ENCODE data around the gene SKAP2. TPM values are rescaled to one million over a fixed set of nuclear protein-coding genes. Genes with fewer than 3 reads are reported as not detected.

SKAP2 gene
- polyA plus RNA-seq, 2 of the 4 experiments (the other 2 are of a cell fraction), result 18.7 to 23.0 TPM

- FAIRE-seq (peak; percentile 7), DNase-seq (ENCODE audit: low read depth in 1 of 2, low spot score in 1 of 2) (peak in 1 of 2 experiments; percentile 23), ATAC-seq (peak in 1 of 2 experiments; percentile 63; a peak in 3 of 6 replicates)
- WGBS (ENCODE audit: missing lambda C conversion rate), result 32% methylated on average over 3 of the region's 3 CpGs
- ChIA-PET POLR2A (interaction anchor here (1.1 kb wide), 1 partner anchor 475 kb away, joined by 3 read pairs; the partner anchor contains the start of gene HOXA7), CTCF (interaction anchor here (0.8 to 5.9 kb wide), 32 partner anchors 10 to 788 kb away, joined by 3 to 65 read pairs (median 6); partner anchors contain the start of genes HOXA1, HOXA5 and HOXA6)
- Histone ChIP-seq H3K4me2 (no peak overlapping the region), H3K4me3 (no peak overlapping the region), H3K9me3 (no peaks in the 10 kb centered on the region), H3K4me1 (peaks cover 8% of the 10 kb centered on the region), H3K27ac (no peak overlapping the region)
- no peak for TF ChIP-seq TFCP2L1 (CRISPR knock-in tag; IDR thresholded peaks at IDR 0.05)
- no peak for TF ChIP-seq ESRRA (IDR thresholded peaks at IDR 0.05; ENCODE audit: borderline replicate concordance, low read length)
- no peak for TF ChIP-seq MAFK (IDR thresholded peaks at IDR 0.05; ENCODE audit: partially characterized antibody)
- no peak for TF ChIP-seq GATA3 (IDR thresholded peaks at IDR 0.05; ENCODE audit: borderline replicate concordance)
- TF ChIP-seq RNF2 (IDR thresholded peaks at IDR 0.05; ENCODE audit: borderline replicate concordance, low read depth), result no peak
- TF ChIP-seq PHF8 (IDR thresholded peaks at IDR 0.05; ENCODE audit: borderline replicate concordance, low read depth), result no peak
- TF ChIP-seq, protein P1, sequence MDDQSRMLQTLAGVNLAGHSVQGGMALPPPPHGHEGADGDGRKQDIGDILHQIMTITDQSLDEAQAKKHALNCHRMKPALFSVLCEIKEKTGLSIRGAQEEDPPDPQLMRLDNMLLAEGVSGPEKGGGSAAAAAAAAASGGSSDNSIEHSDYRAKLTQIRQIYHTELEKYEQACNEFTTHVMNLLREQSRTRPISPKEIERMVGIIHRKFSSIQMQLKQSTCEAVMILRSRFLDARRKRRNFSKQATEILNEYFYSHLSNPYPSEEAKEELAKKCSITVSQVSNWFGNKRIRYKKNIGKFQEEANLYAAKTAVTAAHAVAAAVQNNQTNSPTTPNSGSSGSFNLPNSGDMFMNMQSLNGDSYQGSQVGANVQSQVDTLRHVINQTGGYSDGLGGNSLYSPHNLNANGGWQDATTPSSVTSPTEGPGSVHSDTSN (IDR thresholded peaks at IDR 0.05), result no peak
- no peak for TF ChIP-seq NFE2L2 (conservative IDR thresholded peaks at IDR 0.05; ENCODE audit: low read length)
- TF ChIP-seq CBX2 (IDR thresholded peaks at IDR 0.05; ENCODE audit: borderline replicate concordance, low read depth), result no peak
- TF ChIP-seq MYC (IDR thresholded peaks at IDR 0.05; ENCODE audit: borderline replicate concordance, low read length), result no peak
- no peak for TF ChIP-seq EP300 (IDR thresholded peaks at IDR 0.05)
- TF ChIP-seq, protein P2, sequence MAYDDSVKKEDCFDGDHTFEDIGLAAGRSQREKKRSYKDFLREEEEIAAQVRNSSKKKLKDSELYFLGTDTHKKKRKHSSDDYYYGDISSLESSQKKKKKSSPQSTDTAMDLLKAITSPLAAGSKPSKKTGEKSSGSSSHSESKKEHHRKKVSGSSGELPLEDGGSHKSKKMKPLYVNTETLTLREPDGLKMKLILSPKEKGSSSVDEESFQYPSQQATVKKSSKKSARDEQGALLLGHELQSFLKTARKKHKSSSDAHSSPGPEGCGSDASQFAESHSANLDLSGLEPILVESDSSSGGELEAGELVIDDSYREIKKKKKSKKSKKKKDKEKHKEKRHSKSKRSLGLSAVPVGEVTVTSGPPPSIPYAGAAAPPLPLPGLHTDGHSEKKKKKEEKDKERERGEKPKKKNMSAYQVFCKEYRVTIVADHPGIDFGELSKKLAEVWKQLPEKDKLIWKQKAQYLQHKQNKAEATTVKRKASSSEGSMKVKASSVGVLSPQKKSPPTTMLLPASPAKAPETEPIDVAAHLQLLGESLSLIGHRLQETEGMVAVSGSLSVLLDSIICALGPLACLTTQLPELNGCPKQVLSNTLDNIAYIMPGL (CRISPR knock-in tag; IDR thresholded peaks at IDR 0.05; ENCODE audit: borderline replicate concordance), result no peak
- TF ChIP-seq CBX8 (IDR thresholded peaks at IDR 0.05), result no peak
- peak; percentile 77 for TF ChIP-seq SMC3 (IDR thresholded peaks at IDR 0.05)
- no peak for TF ChIP-seq HEYL (CRISPR knock-in tag; IDR thresholded peaks at IDR 0.05)
- TF ChIP-seq CHD4 (IDR thresholded peaks at IDR 0.05; ENCODE audit: borderline replicate concordance), result no peak
- no peak for TF ChIP-seq EHF (CRISPR knock-in tag; IDR thresholded peaks at IDR 0.05)
- no peak for TF ChIP-seq HOXB5 (CRISPR knock-in tag; IDR thresholded peaks at IDR 0.05)
- peak; percentile 45 to 55; a peak in 3 of 5 replicates for TF ChIP-seq RAD21 (conservative IDR thresholded peaks at IDR 0.05 in 1 of 2, IDR thresholded peaks at IDR 0.05 in 1 of 2)
- TF ChIP-seq, protein P3, sequence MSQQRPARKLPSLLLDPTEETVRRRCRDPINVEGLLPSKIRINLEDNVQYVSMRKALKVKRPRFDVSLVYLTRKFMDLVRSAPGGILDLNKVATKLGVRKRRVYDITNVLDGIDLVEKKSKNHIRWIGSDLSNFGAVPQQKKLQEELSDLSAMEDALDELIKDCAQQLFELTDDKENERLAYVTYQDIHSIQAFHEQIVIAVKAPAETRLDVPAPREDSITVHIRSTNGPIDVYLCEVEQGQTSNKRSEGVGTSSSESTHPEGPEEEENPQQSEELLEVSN (IDR thresholded peaks at IDR 0.05; ENCODE audit: borderline replicate concordance, low read depth), result no peak
- no peak for TF ChIP-seq HDAC2 (IDR thresholded peaks at IDR 0.05)
- no peak for TF ChIP-seq HOXB13 (CRISPR knock-in tag; IDR thresholded peaks at IDR 0.05; ENCODE audit: low read depth)
- TF ChIP-seq POLR2A (IDR thresholded peaks at IDR 0.05; ENCODE audit: low read length), result no peak
- peak; percentile 83 for TF ChIP-seq CTCF (IDR thresholded peaks at IDR 0.05)
- TF ChIP-seq BCL3 (IDR thresholded peaks at IDR 0.05), result no peak
- no peak for TF ChIP-seq EHMT2 (IDR thresholded peaks at IDR 0.05; ENCODE audit: low read depth)
- TF ChIP-seq FOXS1 (CRISPR knock-in tag; IDR thresholded peaks at IDR 0.05), result no peak
These were observed 182.5 kb downstream of the SKAP2 start for GRCh38 chr7:26681819-26682418.

Data from A549 (cell line).